ENCODE data around the gene TOP3A.

DNA sequence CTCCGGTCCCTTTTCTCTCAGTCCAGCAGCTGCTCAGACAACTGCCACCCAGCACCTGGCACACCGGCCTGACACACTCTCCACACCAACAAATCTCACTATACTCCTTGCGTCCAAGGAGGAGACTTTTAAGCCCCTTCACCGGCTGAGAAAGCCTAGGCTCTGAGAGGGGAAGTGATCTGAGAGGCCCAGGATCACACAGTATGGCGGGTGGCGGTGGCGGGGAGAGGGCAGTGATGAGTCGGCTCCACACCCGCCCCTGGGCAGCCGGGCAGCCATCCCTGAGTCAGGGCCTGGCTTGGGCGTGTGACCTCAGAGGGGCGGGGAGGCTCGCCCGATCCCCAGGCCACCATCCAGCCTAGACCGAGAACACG lies 56.8 kb downstream of the TOP3A start:
- TF ChIP-seq, protein P1, sequence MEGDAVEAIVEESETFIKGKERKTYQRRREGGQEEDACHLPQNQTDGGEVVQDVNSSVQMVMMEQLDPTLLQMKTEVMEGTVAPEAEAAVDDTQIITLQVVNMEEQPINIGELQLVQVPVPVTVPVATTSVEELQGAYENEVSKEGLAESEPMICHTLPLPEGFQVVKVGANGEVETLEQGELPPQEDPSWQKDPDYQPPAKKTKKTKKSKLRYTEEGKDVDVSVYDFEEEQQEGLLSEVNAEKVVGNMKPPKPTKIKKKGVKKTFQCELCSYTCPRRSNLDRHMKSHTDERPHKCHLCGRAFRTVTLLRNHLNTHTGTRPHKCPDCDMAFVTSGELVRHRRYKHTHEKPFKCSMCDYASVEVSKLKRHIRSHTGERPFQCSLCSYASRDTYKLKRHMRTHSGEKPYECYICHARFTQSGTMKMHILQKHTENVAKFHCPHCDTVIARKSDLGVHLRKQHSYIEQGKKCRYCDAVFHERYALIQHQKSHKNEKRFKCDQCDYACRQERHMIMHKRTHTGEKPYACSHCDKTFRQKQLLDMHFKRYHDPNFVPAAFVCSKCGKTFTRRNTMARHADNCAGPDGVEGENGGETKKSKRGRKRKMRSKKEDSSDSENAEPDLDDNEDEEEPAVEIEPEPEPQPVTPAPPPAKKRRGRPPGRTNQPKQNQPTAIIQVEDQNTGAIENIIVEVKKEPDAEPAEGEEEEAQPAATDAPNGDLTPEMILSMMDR (conservative IDR thresholded peaks at IDR 0.05; ENCODE audit: low read depth, low read length): no peak
- TF ChIP-seq EZH2 (IDR thresholded peaks at IDR 0.05; ENCODE audit: borderline replicate concordance, low read depth, low read length, poor library complexity, severe bottlenecking): no peak

Measured in A673 (cell line).